IMR-90 (cell line): Measurements from ENCODE around the gene PTPRF. TPM values are rescaled to one million over a fixed set of nuclear protein-coding genes. Genes with fewer than 3 reads are reported as not detected.

ENCODE experiments used
- ATAC-seq: fragments of 200-7000 bp; cut with Tn5 transposase; 2 replicates; pipeline ENCODE4 v1.9.1; 2020; ENCODE audit warnings: low read depth, mild to moderate bottlenecking, moderate library complexity
- BruUV-seq: library from RNA; stranded (reverse); fragments of 400-500 nt; replicated peaks from 2 replicates; lab custom pipeline; 2021; lab: Mats Ljungman, UMichigan
- CTCF ChIA-PET: fragments of 300-600 bp; formaldehyde crosslinking; extraction: SDS; loops from one replicate; lab custom pipeline; 2021; ENCODE audit warnings: antibody characterized with exemption; lab: Yijun Ruan, JAX
- POLR2A ChIA-PET: fragments of 300-600 bp; sonication (Branson Sonifier 250); formaldehyde crosslinking; loops from one replicate; lab custom pipeline; 2022; ENCODE audit warnings: antibody characterized with exemption; ENCODE audit not compliant: unreplicated experiment; lab: Charles Lee
- DNase-seq: peaks from one replicate; pipeline ENCODE4 v3.0.0; 2013
- H2AFZ ChIP-seq: replicated peaks from 2 replicates; pipeline ENCODE3; 2013; ENCODE audit warnings: low read length, mild to moderate bottlenecking; ENCODE audit not compliant: poor library complexity
- H2AK5ac ChIP-seq: 2 replicates; pipeline ENCODE4 v1.6.1; 2013; ENCODE audit warnings: low read depth, low read length, inconsistent platforms
- H2AK9ac ChIP-seq: replicated peaks from 2 replicates; pipeline ENCODE3; 2013; ENCODE audit warnings: mild to moderate bottlenecking, low read depth, low read length, moderate library complexity; ENCODE audit not compliant: poor library complexity
- H2BK120ac ChIP-seq: 2 replicates; pipeline ENCODE4 v1.6.1; 2013; ENCODE audit warnings: low read depth, low read length, inconsistent platforms
- H2BK15ac ChIP-seq: 3 replicates; pipeline ENCODE4 v1.6.1; 2013; ENCODE audit warnings: low read depth, low read length, inconsistent platforms
- H2BK20ac ChIP-seq: 2 replicates; pipeline ENCODE4 v1.6.1; 2013; ENCODE audit warnings: low read depth, mild to moderate bottlenecking, inconsistent platforms, low read length, moderate library complexity
- H2BK5ac ChIP-seq: 2 replicates; pipeline ENCODE4 v1.6.1; 2013; ENCODE audit warnings: mild to moderate bottlenecking, low read depth, low read length, inconsistent platforms; ENCODE audit not compliant: poor library complexity, severe bottlenecking
- H3K14ac ChIP-seq: replicated peaks from 2 replicates; pipeline ENCODE4 v1.6.1; 2013; ENCODE audit warnings: low read depth, low read length, inconsistent platforms
- H3K18ac ChIP-seq: 2 replicates; pipeline ENCODE4 v1.6.1; 2013; ENCODE audit warnings: low read depth, low read length, control low read depth
- H3K23ac ChIP-seq: 2 replicates; pipeline ENCODE4 v1.6.1; 2013; ENCODE audit warnings: low read depth, low read length, inconsistent platforms
- H3K27ac ChIP-seq: 2 replicates; pipeline ENCODE4 v1.5.1; 2013; ENCODE audit warnings: mild to moderate bottlenecking, control low read depth, low read length; ENCODE audit not compliant: insufficient read depth
- H3K27me3 ChIP-seq: 2 replicates; pipeline ENCODE4 v1.6.1; 2013; ENCODE audit warnings: low read length; ENCODE audit not compliant: control insufficient read depth, insufficient read depth
- H3K36me3 ChIP-seq: 2 replicates; pipeline ENCODE4 v1.6.1; 2013; ENCODE audit warnings: low read length, mixed read lengths; ENCODE audit not compliant: control insufficient read depth, insufficient read depth
- H3K4ac ChIP-seq: 2 replicates; pipeline ENCODE4 v1.6.1; 2013; ENCODE audit warnings: low read depth, low read length, inconsistent platforms
- H3K4me1 ChIP-seq: 2 replicates; pipeline ENCODE4 v1.6.1; 2013; ENCODE audit warnings: low read length, mixed read lengths; ENCODE audit not compliant: control insufficient read depth, insufficient read depth
- H3K4me2 ChIP-seq: 2 replicates; pipeline ENCODE4 v1.6.1; 2013; ENCODE audit warnings: low read depth, mild to moderate bottlenecking, control low read depth, low read length, moderate library complexity
- H3K4me3 ChIP-seq: 2 replicates; pipeline ENCODE4 v1.5.1; 2013; ENCODE audit warnings: low read depth, mild to moderate bottlenecking, control low read depth, low read length, moderate library complexity; ENCODE audit not compliant: insufficient read depth
- H3K56ac ChIP-seq: 2 replicates; pipeline ENCODE4 v1.6.1; 2013; ENCODE audit warnings: low read length, inconsistent platforms; ENCODE audit not compliant: insufficient read depth; ENCODE audit errors: extremely low read depth
- H3K79me1 ChIP-seq, 2 experiments: 2 replicates each; pipeline ENCODE4 v1.6.1; 2013; ENCODE audit warnings: low read length in 2 of 2, inconsistent platforms in 1 of 2, low read depth in 1 of 2
- H3K9ac ChIP-seq: 2 replicates; pipeline ENCODE4 v1.6.1; 2013; ENCODE audit warnings: low read depth, low read length, control low read depth
- H3K9me1 ChIP-seq: 2 replicates; pipeline ENCODE4 v1.6.1; 2013; ENCODE audit warnings: low read length, inconsistent platforms; ENCODE audit not compliant: insufficient read depth
- H3K9me3 ChIP-seq: 2 replicates; pipeline ENCODE4 v1.6.1; 2013; ENCODE audit warnings: low read length; ENCODE audit not compliant: control insufficient read depth, insufficient read depth
- H4K20me1 ChIP-seq: 2 replicates; pipeline ENCODE4 v1.6.1; 2013; ENCODE audit warnings: low read length, inconsistent platforms; ENCODE audit not compliant: insufficient read depth
- H4K5ac ChIP-seq: 2 replicates; pipeline ENCODE4 v1.6.1; 2013; ENCODE audit warnings: mild to moderate bottlenecking, low read depth, low read length, control low read depth
- H4K8ac ChIP-seq, 2 experiments: 2 replicates each; pipeline ENCODE4 v1.6.1; 2013; ENCODE audit warnings: low read depth in 2 of 2, low read length in 2 of 2, control low read depth in 1 of 2, inconsistent platforms in 1 of 2
- H4K91ac ChIP-seq: 2 replicates; pipeline ENCODE4 v1.6.1; 2013; ENCODE audit warnings: low read depth, low read length, inconsistent platforms; ENCODE audit not compliant: insufficient read depth
- BHLHE40 ChIP-seq: fragments of 150-350 bp; IDR thresholded peaks from 2 replicates; pipeline ENCODE4 v1.6.1; 2016; ENCODE audit warnings: mild to moderate bottlenecking, low read depth, low read length
- CEBPB ChIP-seq: IDR thresholded peaks from 2 replicates; pipeline ENCODE4 v1.6.1; 2012; ENCODE audit warnings: low read depth, low read length, improper control_type of control experiment
- CHD1 ChIP-seq: IDR thresholded peaks from 2 replicates; pipeline ENCODE4 v1.6.1; 2012; ENCODE audit warnings: low read depth, low read length, improper control_type of control experiment
- FOS ChIP-seq: fragments of 150-350 bp; IDR thresholded peaks from 2 replicates; pipeline ENCODE4 v1.6.1; 2016; ENCODE audit warnings: low read depth, low read length
- MAFK ChIP-seq: IDR thresholded peaks from 2 replicates; pipeline ENCODE4 v1.6.1; 2012; ENCODE audit warnings: low read depth, low read length, improper control_type of control experiment
- MAZ ChIP-seq: IDR thresholded peaks from 2 replicates; pipeline ENCODE4 v1.6.1; 2012; ENCODE audit warnings: low read depth, mild to moderate bottlenecking, low read length, improper control_type of control experiment, moderate library complexity, borderline replicate concordance
- MXI1 ChIP-seq: IDR thresholded peaks from 2 replicates; pipeline ENCODE4 v1.6.1; 2012; ENCODE audit warnings: low read depth, mild to moderate bottlenecking, low read length, moderate library complexity, borderline replicate concordance
- NFE2L2 ChIP-seq: fragments of 150-350 bp; IDR thresholded peaks from 2 replicates; pipeline ENCODE4 v1.6.1; 2016; ENCODE audit warnings: low read depth, mild to moderate bottlenecking, low read length
- POLR2A ChIP-seq: IDR thresholded peaks from 2 replicates; pipeline ENCODE4 v1.6.1; 2012; ENCODE audit warnings: mild to moderate bottlenecking, low read depth, low read length
- RAD21 ChIP-seq: IDR thresholded peaks from 2 replicates; pipeline ENCODE4 v1.6.1; 2012; ENCODE audit warnings: low read length, improper control_type of control experiment
- RCOR1 ChIP-seq: IDR thresholded peaks from 2 replicates; pipeline ENCODE4 v1.6.1; 2012; ENCODE audit warnings: mild to moderate bottlenecking, low read length, improper control_type of control experiment; ENCODE audit not compliant: insufficient replicate concordance
- RFX5 ChIP-seq: IDR thresholded peaks from 2 replicates; pipeline ENCODE4 v1.8.0; 2012; ENCODE audit warnings: low read depth, mild to moderate bottlenecking, low read length, moderate library complexity
- WGBS, 2 experiments: methylation state at CpG; one replicate each; pipeline versions ENCODE4 v1.1.5 to v1.1.7; 2013; ENCODE audit warnings: missing lambda C conversion rate in 2 of 2; ENCODE audit not compliant: insufficient read length in 1 of 2; ENCODE audit errors: extremely low coverage in 2 of 2; 5-methylcytosine and 5-hydroxymethylcytosine counted together
- dilution Hi-C: fragments of 300-500 bp; cut with HindIII; formaldehyde crosslinking; loops from one replicate; pipeline ENCODE4 v1.14.3; 2018; ENCODE audit warnings: low sequenced_read_pairs; ENCODE audit not compliant: unreplicated experiment
- in situ Hi-C: fragments of 300-500 bp; cut with MboI; formaldehyde crosslinking; loops from 3 replicates; pipeline ENCODE4 v1.14.3; 2019; ENCODE audit warnings: low sequenced_read_pairs, inconsistent platforms, mixed read lengths
- intact Hi-C: fragments of 100-400 bp; cut with micrococcal nuclease; formaldehyde crosslinking; loops from 2 replicates; pipeline ENCODE4 v1.10.0; 2022
- polyA plus RNA-seq, 3 experiments: library from polyadenylated mRNA; depleted of rRNA; stranded (reverse); fragments of >200 nt; gene quantifications; 2 replicates each; pipeline ENCODE4 v1.2.3, GENCODE V29; 2012; ENCODE audit warnings: low replicate concordance in 1 of 3
- total RNA-seq: library from RNA; depleted of rRNA; stranded (reverse); fragments of >200 nt; gene quantifications from 2 replicates; pipeline ENCODE4 v1.2.3, GENCODE V29; 2012
- TF ChIP-seq, protein P1 (sequence below): fragments of 150-350 bp; IDR thresholded peaks from 2 replicates; pipeline ENCODE4 v1.6.1; 2016; ENCODE audit warnings: low read depth, mild to moderate bottlenecking, low read length, moderate library complexity, borderline replicate concordance
- TF ChIP-seq, protein P2 (sequence below): fragments of 150-350 bp; IDR thresholded peaks from 2 replicates; pipeline ENCODE4 v1.6.1; 2017; ENCODE audit warnings: mild to moderate bottlenecking, antibody characterized with exemption, low read length, low read depth
- TF ChIP-seq, protein P3 (sequence below): conservative IDR thresholded peaks from 2 replicates; pipeline ENCODE4 v1.5.1; 2012; ENCODE audit warnings: mild to moderate bottlenecking, low read depth, low read length, improper control_type of control experiment

PTPRF gene
- total and polyA plus RNA-seq, 2 of the 4 experiments (the other 2 are of a cell fraction) = 25.8 to 92.3 TPM

DNA sequence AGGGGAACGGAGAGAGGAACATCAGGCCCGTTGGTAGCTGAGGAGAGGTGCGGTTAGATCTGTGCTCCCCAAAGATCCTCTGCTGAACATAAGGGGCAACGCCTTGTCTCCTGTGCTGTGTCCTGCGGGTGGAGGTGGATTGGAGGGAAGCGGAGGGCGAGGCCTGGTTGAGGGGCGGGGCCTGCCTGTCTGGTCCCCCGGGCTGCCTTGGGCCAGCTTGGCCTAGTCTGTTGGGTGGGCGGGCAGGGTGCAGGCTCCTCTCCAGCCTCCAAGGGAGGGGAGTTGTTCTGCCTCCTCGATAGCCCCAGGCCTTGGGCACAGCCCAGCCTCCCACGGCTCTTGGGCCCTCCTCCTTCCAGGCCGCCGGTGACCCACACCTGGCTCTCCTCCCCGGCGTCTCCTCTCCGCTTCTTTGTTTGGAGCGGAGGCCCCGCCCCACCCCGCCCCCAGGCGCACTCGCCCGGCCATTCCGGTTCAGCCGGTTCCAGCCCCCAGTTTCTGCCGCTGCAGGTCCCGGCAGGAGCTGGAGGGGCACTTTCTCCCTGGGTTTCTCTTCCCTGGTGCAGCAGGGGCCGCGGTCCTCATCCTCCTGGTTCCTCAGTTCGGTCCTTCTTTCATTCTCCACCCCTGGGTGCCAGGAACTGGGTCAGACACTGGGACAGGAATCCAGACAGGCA lies 19.4 kb downstream of the PTPRF start:
- Histone ChIP-seq H2BK5ac (no peak overlapping the region), H3K4me1 (peaks cover 4% of the 10 kb centered on the region; the same call in 1 of the 2 replicates), H3K23ac (no peak overlapping the region), H3K18ac (no peak overlapping the region), H3K9me3 (no peaks in the 10 kb centered on the region), H3K36me3 (peaks cover 17% of the 10 kb centered on the region; the same call in 1 of the 2 replicates), H4K8ac (0 out of 4 replicates have a peak overlapping the region, but pooled peaks of 1 of the 2 experiments have one; percentile 16), H3K14ac (no peak overlapping the region), H2BK120ac (no peak overlapping the region), H3K27ac (no peak overlapping the region), H2AFZ (peak overlapping the region; percentile 17), H4K91ac (no peak overlapping the region), H4K5ac (no peak overlapping the region), H3K79me1 (peaks cover 5 to 73% of the 10 kb centered on the region in 2 experiments; a peak in 3 of 4 replicates), H3K9ac (no peak overlapping the region), H3K4me3 (no peak overlapping the region), H3K4me2 (no peak overlapping the region), H2AK9ac (no peak overlapping the region), H4K20me1 (peaks cover 57% of the 10 kb centered on the region), H3K56ac (no peak overlapping the region), H2BK15ac (no peak overlapping the region), H2AK5ac (no peak overlapping the region), H3K9me1 (peaks cover 16% of the 10 kb centered on the region), H2BK20ac (no peak overlapping the region), H3K4ac (no peak overlapping the region), H3K27me3 (no peaks in the 10 kb centered on the region)
- in situ Hi-C loops (loop anchor here (25.0 kb wide), 1 partner anchor 412 kb away; the partner anchor contains the start of genes ATP6V0B and DPH2), dilution Hi-C loops (no loop called here), intact Hi-C loops (no loop called here)
- 31% methylated on average over 4 of the region's 30 CpGs; no CpG with 5 or more reads in 1 of the 2 experiments for WGBS, 2 experiments
- DNase-seq (no peak), ATAC-seq (no peak)
- POLR2A ChIA-PET = no interaction called here
- CTCF ChIA-PET = no interaction called here
- BruUV-seq = no TSS peak
- TF ChIP-seq FOS = no peak
- no peak for TF ChIP-seq RFX5
- TF ChIP-seq CEBPB = no peak
- TF ChIP-seq NFE2L2 = no peak
- no peak for TF ChIP-seq RAD21
- no peak for TF ChIP-seq MXI1
- no peak for TF ChIP-seq BHLHE40
- TF ChIP-seq, protein P1, sequence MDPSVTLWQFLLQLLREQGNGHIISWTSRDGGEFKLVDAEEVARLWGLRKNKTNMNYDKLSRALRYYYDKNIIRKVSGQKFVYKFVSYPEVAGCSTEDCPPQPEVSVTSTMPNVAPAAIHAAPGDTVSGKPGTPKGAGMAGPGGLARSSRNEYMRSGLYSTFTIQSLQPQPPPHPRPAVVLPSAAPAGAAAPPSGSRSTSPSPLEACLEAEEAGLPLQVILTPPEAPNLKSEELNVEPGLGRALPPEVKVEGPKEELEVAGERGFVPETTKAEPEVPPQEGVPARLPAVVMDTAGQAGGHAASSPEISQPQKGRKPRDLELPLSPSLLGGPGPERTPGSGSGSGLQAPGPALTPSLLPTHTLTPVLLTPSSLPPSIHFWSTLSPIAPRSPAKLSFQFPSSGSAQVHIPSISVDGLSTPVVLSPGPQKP = no peak
- TF ChIP-seq, protein P2, sequence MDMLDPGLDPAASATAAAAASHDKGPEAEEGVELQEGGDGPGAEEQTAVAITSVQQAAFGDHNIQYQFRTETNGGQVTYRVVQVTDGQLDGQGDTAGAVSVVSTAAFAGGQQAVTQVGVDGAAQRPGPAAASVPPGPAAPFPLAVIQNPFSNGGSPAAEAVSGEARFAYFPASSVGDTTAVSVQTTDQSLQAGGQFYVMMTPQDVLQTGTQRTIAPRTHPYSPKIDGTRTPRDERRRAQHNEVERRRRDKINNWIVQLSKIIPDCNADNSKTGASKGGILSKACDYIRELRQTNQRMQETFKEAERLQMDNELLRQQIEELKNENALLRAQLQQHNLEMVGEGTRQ = no peak
- TF ChIP-seq, protein P3, sequence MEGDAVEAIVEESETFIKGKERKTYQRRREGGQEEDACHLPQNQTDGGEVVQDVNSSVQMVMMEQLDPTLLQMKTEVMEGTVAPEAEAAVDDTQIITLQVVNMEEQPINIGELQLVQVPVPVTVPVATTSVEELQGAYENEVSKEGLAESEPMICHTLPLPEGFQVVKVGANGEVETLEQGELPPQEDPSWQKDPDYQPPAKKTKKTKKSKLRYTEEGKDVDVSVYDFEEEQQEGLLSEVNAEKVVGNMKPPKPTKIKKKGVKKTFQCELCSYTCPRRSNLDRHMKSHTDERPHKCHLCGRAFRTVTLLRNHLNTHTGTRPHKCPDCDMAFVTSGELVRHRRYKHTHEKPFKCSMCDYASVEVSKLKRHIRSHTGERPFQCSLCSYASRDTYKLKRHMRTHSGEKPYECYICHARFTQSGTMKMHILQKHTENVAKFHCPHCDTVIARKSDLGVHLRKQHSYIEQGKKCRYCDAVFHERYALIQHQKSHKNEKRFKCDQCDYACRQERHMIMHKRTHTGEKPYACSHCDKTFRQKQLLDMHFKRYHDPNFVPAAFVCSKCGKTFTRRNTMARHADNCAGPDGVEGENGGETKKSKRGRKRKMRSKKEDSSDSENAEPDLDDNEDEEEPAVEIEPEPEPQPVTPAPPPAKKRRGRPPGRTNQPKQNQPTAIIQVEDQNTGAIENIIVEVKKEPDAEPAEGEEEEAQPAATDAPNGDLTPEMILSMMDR = no peak
- TF ChIP-seq POLR2A = no peak
- no peak for TF ChIP-seq MAFK
- TF ChIP-seq CHD1 = no peak
- no peak for TF ChIP-seq RCOR1
- TF ChIP-seq MAZ = no peak
